Kidney (tissue), 14 donors: ENCODE data around the gene CFAP251. TPM values are rescaled to one million over a fixed set of nuclear protein-coding genes. Genes with fewer than 3 reads are reported as not detected.

Experiments used
- DNase-seq, 5 donors: peaks; one replicate each; pipeline ENCODE4 v3.0.0-alpha.2; 2013 to 2020
- FAIRE-seq: peaks from 2 replicates; lab custom pipeline; 2012; peaks lifted over from hg19 to GRCh38; lab: Jason Lieb, UNC
- H3K27ac ChIP-seq, 2 donors: one replicate each; pipeline ENCODE4 v1.7.0; 2013; ENCODE audit warnings: low read depth in 2 of 2, low read length in 2 of 2, inconsistent platforms in 1 of 2
- H3K27me3 ChIP-seq: one replicate; pipeline ENCODE4 v1.7.1; 2013; ENCODE audit warnings: low read length, inconsistent platforms; ENCODE audit not compliant: control insufficient read depth, insufficient read depth
- H3K36me3 ChIP-seq, 3 donors: one replicate each; pipeline versions ENCODE4 v1.7.0 to v1.7.1; 2013; ENCODE audit warnings: low read length in 3 of 3, control low read depth in 1 of 3, inconsistent platforms in 1 of 3; ENCODE audit not compliant: insufficient read depth in 3 of 3, control insufficient read depth in 2 of 3
- H3K4me1 ChIP-seq, 3 donors: one replicate each; pipeline versions ENCODE4 v1.7.0 to v1.7.1; 2013; ENCODE audit warnings: low read length in 3 of 3, inconsistent platforms in 1 of 3, low read depth in 1 of 3; ENCODE audit not compliant: control insufficient read depth in 2 of 3, insufficient read depth in 2 of 3
- H3K4me3 ChIP-seq, 3 donors: one replicate each; pipeline versions ENCODE4 v1.7.0 to v1.8.1; 2013; ENCODE audit warnings: low read length in 3 of 3, control low read depth in 1 of 3, inconsistent platforms in 1 of 3
- H3K9ac ChIP-seq, 3 donors: one replicate each; pipeline versions ENCODE4 v1.7.0 to v1.7.1; 2013; ENCODE audit warnings: low read length in 3 of 3, control low read depth in 1 of 3, inconsistent platforms in 1 of 3
- H3K9me3 ChIP-seq, 3 donors: one replicate each; pipeline versions ENCODE4 v1.7.0 to v1.7.1; 2013; ENCODE audit warnings: low read length in 3 of 3, control low read depth in 1 of 3, inconsistent platforms in 1 of 3; ENCODE audit not compliant: control insufficient read depth in 2 of 3, insufficient read depth in 1 of 3
- CTCF ChIP-seq: IDR thresholded peaks from 3 replicates; pipeline ENCODE4 v1.5.1; 2012; ENCODE audit warnings: mild to moderate bottlenecking, moderate library complexity, borderline replicate concordance; ENCODE audit not compliant: insufficient read depth; ENCODE audit errors: extremely low read depth
- intact Hi-C: fragments of 100-400 bp; cut with DNase I; formaldehyde crosslinking; loops from one replicate; pipeline ENCODE4 v1.11.1; 2022
- polyA plus RNA-seq: library from polyadenylated mRNA; stranded (reverse); fragments of 350-450 nt; fragmentation: Illumina TruSeq; extraction: RNeasy Lipid Tissue Mini Kit (QIAGEN cat#74804); gene quantifications from one replicate; pipeline ENCODE4 v1.2.3, GENCODE V29; 2014; ENCODE audit warnings: low read depth, low replicate concordance; ENCODE audit not compliant: insufficient read depth
- total RNA-seq: library from RNA; stranded (reverse); fragmentation: NEBNext Ultra II Directional; extraction: Animal tissue kit (Norgen Biotek cat#: 25700); gene quantifications from one replicate; pipeline ENCODE4 v1.2.1, GENCODE V29; 2021
- donor health status: control.
- donor health status: control.
- donor health status: control.
- donor health status: control.
- donor health status: control.
- donor health status: DM: yes; HTN: yes; CAD: no.
- donor health status: Normal renal cell carcinoma (clear cell type).

The CFAP251 gene
- total and polyA plus RNA-seq, 2 donors from 2014 or later, result 2.9 to 10.8 TPM

GRCh38 chr12:122014781-122015180 is 96.4 kb downstream of the CFAP251 start:
- Histone ChIP-seq H3K36me3 (no peaks in the 10 kb centered on the region), H3K27ac (no peak overlapping the region), H3K4me1 (no peaks in the 10 kb centered on the region), H3K4me3 (no peak overlapping the region), H3K9ac (no peak overlapping the region), H3K9me3 (peaks cover 0 to 8% (median 0%) of the 10 kb centered on the region in 3 donors), H3K27me3 (no peaks in the 10 kb centered on the region)
- TF ChIP-seq CTCF, result no peak
- DNase-seq, result no peak
- intact Hi-C loops, result no loop called here
- no peak for FAIRE-seq

GRCh38 chr12:122018457-122018856 is 100.1 kb downstream of the CFAP251 start:
- no peak overlapping the region for H3K9ac ChIP-seq
- FAIRE-seq, result no peak
- H3K27me3 ChIP-seq, result no peaks in the 10 kb centered on the region
- TF ChIP-seq CTCF, result no peak
- H3K4me3 ChIP-seq, result no peak overlapping the region
- intact Hi-C loops, result no loop called here
- DNase-seq, result no peak
- peaks cover 0 to 8% (median 0%) of the 10 kb centered on the region in 3 donors for H3K9me3 ChIP-seq
- no peaks in the 10 kb centered on the region for H3K36me3 ChIP-seq
- H3K4me1 ChIP-seq, result peaks cover 0 to 5% (median 5%) of the 10 kb centered on the region in 3 donors
- no peak overlapping the region for H3K27ac ChIP-seq

DNA sequence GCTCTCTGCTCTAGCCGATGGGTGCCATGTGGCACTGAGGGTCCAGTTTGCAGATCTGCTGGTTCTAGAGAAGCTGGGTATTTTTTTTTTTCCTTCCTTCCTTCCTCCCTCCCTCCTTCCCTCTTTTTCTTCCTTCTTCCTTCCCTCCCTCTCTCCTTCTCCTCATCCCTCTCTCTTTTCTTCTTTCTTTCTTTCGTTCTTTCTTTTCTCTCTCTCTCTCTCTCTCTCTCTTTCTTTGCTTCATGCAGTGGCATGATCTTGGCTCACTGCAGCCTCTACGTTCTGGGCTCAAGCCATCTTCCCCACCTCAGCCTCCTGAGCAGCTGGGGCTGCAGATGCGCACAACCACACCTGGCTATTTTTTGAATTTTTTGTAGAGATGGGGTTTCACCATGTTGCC is 100.5 kb downstream of the CFAP251 start:
- no peak overlapping the region for H3K27ac ChIP-seq
- FAIRE-seq, result no peak

More for the DNA sequence above, 100.5 kb downstream of the CFAP251 start:
- no peak overlapping the region for H3K4me3 ChIP-seq
- no peak overlapping the region for H3K9ac ChIP-seq
- DNase-seq, result no peak
- peaks cover 0 to 8% (median 0%) of the 10 kb centered on the region in 3 donors for H3K9me3 ChIP-seq
- no peak for TF ChIP-seq CTCF
- intact Hi-C loops, result no loop called here
- H3K36me3 ChIP-seq, result no peaks in the 10 kb centered on the region
- H3K4me1 ChIP-seq, result peaks cover 0 to 8% (median 6%) of the 10 kb centered on the region in 3 donors
- no peaks in the 10 kb centered on the region for H3K27me3 ChIP-seq
